T-cell (primary cell): Measurements from ENCODE around the gene SOCS6. TPM values are rescaled to one million over a fixed set of nuclear protein-coding genes. Genes with fewer than 3 reads are reported as not detected.

Experiments
- ATAC-seq, 4 experiments: fragments of 200-7000 bp in 3 of 4; fragments of 150-1000 bp in 1 of 4; cut with Tn5 transposase; replicated peaks in 1 of 4; 1 replicate in 3 of 4; 2 replicates in 1 of 4; pipeline ENCODE4 v1.10.0; 2021; ENCODE audit warnings: moderate library complexity in 3 of 4, mild to moderate bottlenecking in 2 of 4, moderate number of reproducible peaks in 1 of 4
- CTCF ChIA-PET, 2 donors: fragments of 300-600 bp; sonication (Branson Sonifier 250); formaldehyde crosslinking; loops; one replicate each; lab custom pipeline; 2022; ENCODE audit warnings: antibody characterized with exemption in 2 of 2; lab: Charles Lee
- POLR2A ChIA-PET, 2 donors: fragments of 300-600 bp; sonication (Branson Sonifier 250); formaldehyde crosslinking; loops; one replicate each; lab custom pipeline; 2022; ENCODE audit warnings: antibody characterized with exemption in 2 of 2; lab: Charles Lee
- DNase-seq, 35 experiments: peaks; one replicate each; pipeline versions ENCODE4 v3.0.0 to v3.0.0-alpha.2; 2013 to 2023
- H3K27ac ChIP-seq: one replicate; pipeline ENCODE4 v1.5.1; 2013; ENCODE audit warnings: low read length
- H3K27me3 ChIP-seq, 2 experiments: replicated peaks in 1 of 2; 1 replicate in 1 of 2; 2 replicates in 1 of 2; pipeline versions ENCODE4 v1.6.1 to v1.7.0; 2013; ENCODE audit warnings: low read length in 1 of 2, mixed read lengths in 1 of 2; ENCODE audit not compliant: control insufficient read depth in 2 of 2, insufficient read depth in 2 of 2; ENCODE audit errors: extremely low read depth in 1 of 2
- H3K36me3 ChIP-seq, 2 donors: 1 replicate in 1 of 2; 2 replicates in 1 of 2; pipeline versions ENCODE4 v1.6.1 to v1.7.0; 2013; ENCODE audit warnings: low read length in 1 of 2; ENCODE audit not compliant: control insufficient read depth in 2 of 2, insufficient read depth in 1 of 2; ENCODE audit errors: extremely low read depth in 1 of 2
- H3K4me1 ChIP-seq, 2 experiments: 1 replicate in 1 of 2; 2 replicates in 1 of 2; pipeline versions ENCODE4 v1.6.1 to v1.7.0; 2013; ENCODE audit warnings: low read length in 2 of 2, mixed read lengths in 1 of 2; ENCODE audit not compliant: insufficient read depth in 2 of 2, control insufficient read depth in 1 of 2; ENCODE audit errors: extremely low read depth in 1 of 2
- H3K4me3 ChIP-seq, 2 donors: 1 replicate in 1 of 2; 2 replicates in 1 of 2; pipeline versions ENCODE4 v1.5.1 to v1.7.0; 2013; ENCODE audit warnings: mild to moderate bottlenecking in 2 of 2, low read length in 1 of 2, moderate library complexity in 1 of 2; ENCODE audit not compliant: control insufficient read depth in 1 of 2; ENCODE audit errors: extremely low read depth in 1 of 2
- H3K9me3 ChIP-seq: 2 replicates; pipeline ENCODE4 v1.7.0; 2013
- H3K27ac Mint-ChIP-seq, 2 donors: one replicate each; pipeline ENCODE4 v1.8.0; 2020 to 2021; ENCODE audit warnings: mild to moderate bottlenecking in 2 of 2, mixed read lengths in 2 of 2
- H3K27me3 Mint-ChIP-seq, 2 donors: one replicate each; pipeline ENCODE4 v1.8.0; 2021 to 2022; ENCODE audit warnings: mixed read lengths in 2 of 2
- H3K36me3 Mint-ChIP-seq: one replicate; pipeline ENCODE4 v1.8.0; 2021; ENCODE audit warnings: mixed read lengths
- H3K4me1 Mint-ChIP-seq, 3 donors: one replicate each; pipeline ENCODE4 v1.8.0; 2020 to 2022; ENCODE audit warnings: mixed read lengths in 3 of 3, mild to moderate bottlenecking in 1 of 3
- H3K4me3 Mint-ChIP-seq, 3 donors: one replicate each; pipeline ENCODE4 v1.8.0; 2020 to 2022; ENCODE audit warnings: mild to moderate bottlenecking in 3 of 3, mixed read lengths in 3 of 3, moderate library complexity in 3 of 3
- H3K9me3 Mint-ChIP-seq, 3 donors: one replicate each; pipeline ENCODE4 v1.8.0; 2020 to 2022; ENCODE audit warnings: mixed read lengths in 3 of 3
- WGBS: methylation state at CpG from one replicate; pipeline ENCODE4 v1.1.5; 2013; ENCODE audit warnings: missing lambda C conversion rate; ENCODE audit not compliant: insufficient coverage; 5-methylcytosine and 5-hydroxymethylcytosine counted together
- total RNA-seq, 35 experiments: library from RNA in 6 of 35; stranded (reverse) in 6 of 35; fragments of 120-200 nt in 1 of 35; gene quantifications; one replicate each; pipeline versions ENCODE4 v1.2.1 to v1.2.4 and lab custom pipeline; 2013 to 2026

The SOCS6 gene
- total RNA-seq, 5 donors from 2014 or later (not counting 1 experiment from before 2014, with no cell fraction given), result 0.30 to 2.1 (median 1.3) TPM

GRCh38 chr18:70314151-70314782, 25.4 kb downstream of the SOCS6 start:
- Mint-ChIP-seq H3K27ac (no peak overlapping the region), H3K4me1 (no peaks in the 10 kb centered on the region), H3K9me3 (no peaks in the 10 kb centered on the region), H3K36me3 (no peaks in the 10 kb centered on the region), H3K4me3 (no peak overlapping the region), H3K27me3 (peaks cover 0 to 2% of the 10 kb centered on the region in 2 donors)
- Histone ChIP-seq H3K27me3 (no peaks in the 10 kb centered on the region), H3K9me3 (no peaks in the 10 kb centered on the region), H3K4me3 (no peak overlapping the region), H3K4me1 (no peaks in the 10 kb centered on the region), H3K27ac (no peak overlapping the region), H3K36me3 (no peaks in the 10 kb centered on the region)
- CTCF ChIA-PET, result no interaction called here
- ATAC-seq, result no peak
- POLR2A ChIA-PET, result no interaction called here
- WGBS, result no CpG with 5 or more reads among the region's 6 CpGs
- no peak for DNase-seq

GRCh38 chr18:70319187-70319586, 30.3 kb downstream of the SOCS6 start:
- DNase-seq (no peak), ATAC-seq (no peak)
- CTCF ChIA-PET, result interaction anchor here in 1 of 2 donors (0.7 kb wide), 1 partner anchor 12 kb away, joined by 4 read pairs; no protein-coding TSS in a partner anchor
- Histone ChIP-seq H3K27me3 (no peaks in the 10 kb centered on the region), H3K9me3 (no peaks in the 10 kb centered on the region), H3K4me1 (no peaks in the 10 kb centered on the region), H3K4me3 (no peak overlapping the region), H3K27ac (no peak overlapping the region), H3K36me3 (no peaks in the 10 kb centered on the region)
- POLR2A ChIA-PET, result interaction anchor here in 1 of 2 donors (0.7 kb wide), 2 partner anchors 63 to 66 kb away, joined by 4 to 14 read pairs; no protein-coding TSS in a partner anchor
- no peaks in the 10 kb centered on the region for H3K9me3 Mint-ChIP-seq
- no peaks in the 10 kb centered on the region for H3K4me1 Mint-ChIP-seq
- H3K27ac Mint-ChIP-seq, result no peak overlapping the region
- no peak overlapping the region for H3K4me3 Mint-ChIP-seq
- WGBS, result 92% methylated on average over 2 of the region's 4 CpGs
- H3K36me3 Mint-ChIP-seq, result no peaks in the 10 kb centered on the region
- H3K27me3 Mint-ChIP-seq, result peaks cover 0 to 2% of the 10 kb centered on the region in 2 donors

GRCh38 chr18:70321616-70322015, 32.8 kb downstream of the SOCS6 start:
- DNase-seq, result no peak
- no CpG with 5 or more reads among the region's 2 CpGs for WGBS

GRCh38 chr18:70322385-70322784, 33.5 kb downstream of the SOCS6 start:
- H3K27me3 ChIP-seq, result peaks cover 0 to 3% of the 10 kb centered on the region in 2 experiments
- DNase-seq (no peak), ATAC-seq (no peak)
- Mint-ChIP-seq H3K27ac (no peak overlapping the region), H3K4me1 (no peaks in the 10 kb centered on the region), H3K27me3 (peaks cover 0 to 2% of the 10 kb centered on the region in 2 donors), H3K9me3 (no peaks in the 10 kb centered on the region), H3K36me3 (no peaks in the 10 kb centered on the region), H3K4me3 (no peak overlapping the region)
- no peak overlapping the region for H3K27ac ChIP-seq
- no peak overlapping the region for H3K4me3 ChIP-seq
- H3K4me1 ChIP-seq, result no peaks in the 10 kb centered on the region
- ChIA-PET CTCF (interaction anchor here in 1 of 2 donors (0.6 kb wide), 2 partner anchors 73 to 158 kb away, joined by 3 read pairs; no protein-coding TSS in a partner anchor), POLR2A (no interaction called here)
- H3K9me3 ChIP-seq, result no peaks in the 10 kb centered on the region
- H3K36me3 ChIP-seq, result peaks cover 0 to 5% of the 10 kb centered on the region in 2 donors
- WGBS, result 76% methylated on average over 2 of the region's 2 CpGs

More at GRCh38 chr18:70321616-70322015, 32.8 kb downstream of the SOCS6 start:
- H3K4me3 ChIP-seq, result no peak overlapping the region
- no peaks in the 10 kb centered on the region for H3K36me3 Mint-ChIP-seq
- no peaks in the 10 kb centered on the region for H3K9me3 ChIP-seq
- H3K27ac ChIP-seq, result no peak overlapping the region
- ChIA-PET CTCF (interaction anchor here in 1 of 2 donors (0.6 kb wide), 1 partner anchor 74 kb away, joined by 3 read pairs; no protein-coding TSS in a partner anchor), POLR2A (no interaction called here)
- ATAC-seq, result no peak
- no peaks in the 10 kb centered on the region for H3K9me3 Mint-ChIP-seq
- no peak overlapping the region for H3K27ac Mint-ChIP-seq
- no peaks in the 10 kb centered on the region for H3K4me1 Mint-ChIP-seq
- peaks cover 0 to 3% of the 10 kb centered on the region in 2 experiments for H3K27me3 ChIP-seq
- H3K36me3 ChIP-seq, result peaks cover 0 to 5% of the 10 kb centered on the region in 2 donors
- H3K4me1 ChIP-seq, result no peaks in the 10 kb centered on the region
- peaks cover 0 to 2% of the 10 kb centered on the region in 2 donors for H3K27me3 Mint-ChIP-seq
- H3K4me3 Mint-ChIP-seq, result no peak overlapping the region

- POLR2A ChIA-PET, result no interaction called here
Measured at GRCh38 chr18:70322928-70323327, 34.1 kb downstream of the SOCS6 start.

GRCh38 chr18:70324897-70325296, 36.1 kb downstream of the SOCS6 start:
- H3K27ac ChIP-seq, result no peak overlapping the region
- H3K9me3 ChIP-seq, result no peaks in the 10 kb centered on the region
- H3K4me1 ChIP-seq, result peaks cover 0 to 2% of the 10 kb centered on the region in 2 experiments
- ChIA-PET POLR2A (no interaction called here), CTCF (no interaction called here)
- Mint-ChIP-seq H3K27me3 (peaks cover 0 to 2% of the 10 kb centered on the region in 2 donors), H3K9me3 (no peaks in the 10 kb centered on the region), H3K4me1 (peaks cover 0 to 3% (median 0%) of the 10 kb centered on the region in 3 donors), H3K4me3 (no peak overlapping the region), H3K27ac (no peak overlapping the region), H3K36me3 (no peaks in the 10 kb centered on the region)
- ATAC-seq, result no peak
- H3K27me3 ChIP-seq, result peaks cover 0 to 3% of the 10 kb centered on the region in 2 experiments
- DNase-seq, result no peak
- no peak overlapping the region for H3K4me3 ChIP-seq
- 96% methylated on average over 19 of the region's 20 CpGs for WGBS
- peaks cover 0 to 5% of the 10 kb centered on the region in 2 donors for H3K36me3 ChIP-seq

More at GRCh38 chr18:70322928-70323327, 34.1 kb downstream of the SOCS6 start:
- no peak for DNase-seq
- Mint-ChIP-seq H3K4me1 (no peaks in the 10 kb centered on the region), H3K36me3 (no peaks in the 10 kb centered on the region), H3K9me3 (no peaks in the 10 kb centered on the region), H3K4me3 (no peak overlapping the region), H3K27me3 (peaks cover 0 to 2% of the 10 kb centered on the region in 2 donors), H3K27ac (no peak overlapping the region)
- H3K9me3 ChIP-seq, result no peaks in the 10 kb centered on the region
- ATAC-seq, result no peak
- H3K4me1 ChIP-seq, result no peaks in the 10 kb centered on the region
- H3K27me3 ChIP-seq, result peaks cover 0 to 3% of the 10 kb centered on the region in 2 experiments
- 60% methylated on average over 1 of the region's 5 CpGs for WGBS
- H3K27ac ChIP-seq, result no peak overlapping the region
- CTCF ChIA-PET, result no interaction called here
- peaks cover 0 to 5% of the 10 kb centered on the region in 2 donors for H3K36me3 ChIP-seq
- no peak overlapping the region for H3K4me3 ChIP-seq
